ENCODE measurements around the gene SNX20.

DNA sequence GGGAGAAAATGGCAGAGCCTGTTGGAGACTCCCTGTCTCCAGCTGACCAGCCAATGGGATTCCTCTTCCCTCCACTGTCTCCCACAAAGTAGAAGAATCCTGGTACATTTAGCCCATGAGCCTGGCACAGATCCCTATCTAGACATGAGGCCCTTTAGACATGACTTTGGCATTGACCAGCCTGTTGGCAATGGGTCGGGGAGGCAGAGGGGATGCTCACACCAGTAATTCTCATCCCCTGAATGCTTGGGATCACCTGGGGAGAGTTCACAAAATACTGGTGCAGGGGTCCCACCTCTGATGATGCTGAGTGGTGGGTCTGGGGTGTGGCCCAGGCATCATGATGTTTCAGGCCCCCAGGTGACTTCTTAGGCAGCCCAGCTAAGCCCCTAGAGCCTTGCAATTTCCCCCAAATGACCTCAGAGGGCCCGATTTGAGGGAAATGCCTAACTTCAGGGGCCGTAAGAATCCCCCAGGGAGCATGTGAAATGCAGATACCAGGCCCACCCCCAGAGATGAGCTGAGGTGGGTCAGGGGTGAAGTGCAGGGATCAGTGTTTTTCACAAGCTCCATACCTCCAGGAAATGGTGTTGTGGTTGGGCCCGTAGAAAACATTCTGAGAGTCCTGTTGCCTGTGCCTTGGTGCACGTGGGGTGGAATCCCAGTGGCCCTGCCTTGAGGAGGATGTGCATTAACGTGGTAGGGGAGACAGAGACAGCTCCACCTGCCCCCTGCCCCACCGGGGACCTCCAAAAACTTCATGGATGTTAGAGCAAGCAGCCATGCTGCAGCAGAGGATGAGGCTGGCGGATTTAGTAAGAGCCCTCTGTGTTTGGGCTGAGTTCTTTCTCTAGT, 42.1 kb downstream of the SNX20 start:
- no peak for TF ChIP-seq EZH2 (IDR thresholded peaks at IDR 0.05; ENCODE audit: borderline replicate concordance, low read length)
- no peak for TF ChIP-seq CTCF (conservative IDR thresholded peaks at IDR 0.05 in 1 of 2, IDR thresholded peaks at IDR 0.05 in 1 of 2; ENCODE audit: extremely low read depth in 1 of 2, insufficient read depth in 1 of 2, low read depth in 1 of 2, low read length in 2 of 2)

All from mammary epithelial cell (primary cell).